ENCODE results near the gene IL2RA. TPM values are rescaled to one million over a fixed set of nuclear protein-coding genes. Genes with fewer than 3 reads are reported as not detected.

Gene IL2RA
- total and polyA plus RNA-seq, 2 donors (not counting 3 experiments of a cell fraction or from before 2014, with no cell fraction given): not detected

DNA sequence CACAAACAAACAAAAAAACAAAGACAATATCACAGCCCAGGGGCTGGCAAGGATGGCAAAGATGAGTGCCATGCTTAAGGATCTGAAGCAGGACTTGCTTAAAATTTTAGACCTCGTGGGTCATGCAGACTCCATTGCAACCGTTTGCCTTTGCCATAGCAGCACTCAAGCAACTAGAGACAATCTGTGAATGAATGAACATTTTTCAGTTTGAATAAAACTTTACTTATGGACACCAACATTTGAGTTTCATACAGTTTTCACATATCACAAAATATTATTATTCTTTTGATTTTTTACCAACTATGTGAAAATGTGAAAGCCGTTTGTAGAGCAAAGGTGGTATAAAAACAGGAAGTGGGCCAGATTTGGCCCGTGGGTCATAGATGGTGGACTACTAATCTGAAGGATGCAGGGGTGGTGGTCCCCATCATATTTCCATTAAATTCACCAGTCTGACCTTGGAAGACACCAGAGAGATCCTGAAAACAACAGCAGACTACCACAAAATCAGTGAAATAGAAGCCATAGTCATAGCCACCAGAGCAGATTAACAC lies 18.3 kb upstream of the IL2RA start:
- no TSS peak for BruUV-seq (replicated peaks)

DNA sequence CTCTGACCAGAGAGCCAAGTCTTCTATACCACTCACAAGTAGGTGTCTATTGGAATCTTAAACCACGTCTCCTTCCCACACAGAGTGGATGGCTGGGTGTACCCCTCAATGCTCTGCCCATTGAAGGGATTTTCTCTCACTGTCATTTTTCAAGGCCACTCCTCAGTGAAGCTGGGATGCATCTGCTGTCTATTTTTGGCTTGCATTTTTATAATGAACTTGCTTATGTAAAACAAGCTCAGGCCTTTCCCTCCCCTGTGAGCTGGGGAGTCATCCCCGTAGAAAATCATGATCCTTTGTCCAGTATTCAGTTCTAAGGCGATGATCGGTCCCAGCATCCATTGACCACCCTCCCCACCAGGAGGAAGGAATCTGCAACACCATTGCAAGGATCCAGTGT lies 16.9 kb upstream of the IL2RA start:
- FAIRE-seq (no peak), DNase-seq (ENCODE audit: low read depth, low spot score) (no peak)
- dilution Hi-C loops (cut with MboI; ENCODE audit: extremely low pct_ligation_motif_present, low sequenced_read_pairs) (loop anchor here (25.0 kb wide), 1 partner anchor 117 kb away; no protein-coding TSS in a partner anchor), intact Hi-C loops (cut with micrococcal nuclease) (no loop called here)
- H3K9ac ChIP-seq (replicated peaks; ENCODE audit: extremely low read depth, insufficient read depth, low read length): no peak overlapping the region
- no peaks in the 10 kb centered on the region for H3K36me3 ChIP-seq (ENCODE audit: control insufficient read depth in 2 of 2, extremely low read depth in 1 of 2, insufficient read depth in 2 of 2, low read length in 2 of 2)
- no peaks in the 10 kb centered on the region for H3K79me2 ChIP-seq (ENCODE audit: control insufficient read depth, insufficient read depth, low read length)
- H3K4me3 ChIP-seq (replicated peaks in 1 of 3; ENCODE audit: insufficient read depth in 1 of 3, low read depth in 1 of 3, low read length in 3 of 3): no peak overlapping the region
- TF ChIP-seq EZH2 (IDR thresholded peaks at IDR 0.05; ENCODE audit: borderline replicate concordance, low read depth, low read length, severe bottlenecking): no peak
- no peak for TF ChIP-seq JUN (IDR thresholded peaks at IDR 0.05; ENCODE audit: borderline replicate concordance, insufficient read depth, insufficient read length, low read depth)
- no peak for TF ChIP-seq GATA2 (IDR thresholded peaks at IDR 0.05; ENCODE audit: insufficient read depth, insufficient read length, low read depth, low read length)
- TF ChIP-seq MYC (IDR thresholded peaks at IDR 0.05; ENCODE audit: low read depth, low read length): no peak
- no peak for TF ChIP-seq POLR2A (IDR thresholded peaks at IDR 0.05; ENCODE audit: low read depth, low read length)
- TF ChIP-seq POLR2AphosphoS5 (IDR thresholded peaks at IDR 0.05; ENCODE audit: insufficient read depth, low read depth, low read length): no peak
- TF ChIP-seq CTCF (IDR thresholded peaks at IDR 0.05; ENCODE audit: extremely low read depth in 1 of 2, insufficient read depth in 1 of 2, low read depth in 1 of 2, low read length in 2 of 2): no peak
- TF ChIP-seq, protein P1, sequence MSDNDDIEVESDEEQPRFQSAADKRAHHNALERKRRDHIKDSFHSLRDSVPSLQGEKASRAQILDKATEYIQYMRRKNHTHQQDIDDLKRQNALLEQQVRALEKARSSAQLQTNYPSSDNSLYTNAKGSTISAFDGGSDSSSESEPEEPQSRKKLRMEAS (IDR thresholded peaks at IDR 0.05; ENCODE audit: insufficient read depth, insufficient read length): no peak
- no peak for TF ChIP-seq FOS (IDR thresholded peaks at IDR 0.05; ENCODE audit: borderline replicate concordance, insufficient read depth, low read length)
- H2AFZ ChIP-seq (ENCODE audit: low read depth, low read length): no peak overlapping the region
- H3K4me2 ChIP-seq (ENCODE audit: insufficient read depth, low read length): no peak overlapping the region
- ChIA-PET CTCF (no interaction called here), POLR2A (no interaction called here)
- peaks cover 11% of the 10 kb centered on the region for H3K4me1 ChIP-seq (ENCODE audit: control insufficient read depth, extremely low read depth, insufficient read depth, low read length)
- H3K27me3 ChIP-seq (ENCODE audit: control insufficient read depth in 2 of 2, insufficient read depth in 2 of 2, low read length in 2 of 2): peaks cover 0 to 7% of the 10 kb centered on the region in 2 experiments
- no peaks in the 10 kb centered on the region for H4K20me1 ChIP-seq (replicated peaks; ENCODE audit: control insufficient read depth, extremely low read depth, insufficient read depth, low read length)
- no peaks in the 10 kb centered on the region for H3K9me3 ChIP-seq (replicated peaks; ENCODE audit: control insufficient read depth, insufficient read depth, low read length)
- H3K27ac ChIP-seq (ENCODE audit: insufficient read depth, low read depth, low read length): no peak overlapping the region
- BruUV-seq (replicated peaks): no TSS peak
- H3K9me1 ChIP-seq (replicated peaks; ENCODE audit: control insufficient read depth, extremely low read depth, insufficient read depth, low read length): no peaks in the 10 kb centered on the region

More for the DNA sequence above, 18.3 kb upstream of the IL2RA start:
- Histone ChIP-seq H3K79me2 (ENCODE audit: control insufficient read depth, insufficient read depth, low read length) (no peaks in the 10 kb centered on the region), H3K9ac (replicated peaks; ENCODE audit: extremely low read depth, insufficient read depth, low read length) (no peak overlapping the region), H3K4me1 (ENCODE audit: control insufficient read depth, extremely low read depth, insufficient read depth, low read length) (peaks cover 11% of the 10 kb centered on the region), H3K4me2 (ENCODE audit: insufficient read depth, low read length) (no peak overlapping the region), H4K20me1 (replicated peaks; ENCODE audit: control insufficient read depth, extremely low read depth, insufficient read depth, low read length) (no peaks in the 10 kb centered on the region), H3K27me3 (ENCODE audit: control insufficient read depth in 2 of 2, insufficient read depth in 2 of 2, low read length in 2 of 2) (peaks cover 0 to 3% of the 10 kb centered on the region in 2 experiments), H3K9me1 (replicated peaks; ENCODE audit: control insufficient read depth, extremely low read depth, insufficient read depth, low read length) (no peaks in the 10 kb centered on the region), H3K4me3 (replicated peaks in 1 of 3; ENCODE audit: insufficient read depth in 1 of 3, low read depth in 1 of 3, low read length in 3 of 3) (no peak overlapping the region), H3K27ac (ENCODE audit: insufficient read depth, low read depth, low read length) (no peak overlapping the region), H2AFZ (ENCODE audit: low read depth, low read length) (no peak overlapping the region), H3K9me3 (replicated peaks; ENCODE audit: control insufficient read depth, insufficient read depth, low read length) (no peaks in the 10 kb centered on the region), H3K36me3 (ENCODE audit: control insufficient read depth in 2 of 2, extremely low read depth in 1 of 2, insufficient read depth in 2 of 2, low read length in 2 of 2) (no peaks in the 10 kb centered on the region)
- CTCF ChIA-PET: interaction anchor here (0.7 kb wide), 1 partner anchor 394 kb away, joined by 3 read pairs; no protein-coding TSS in a partner anchor
- no peak for FAIRE-seq
- TF ChIP-seq GATA2 (IDR thresholded peaks at IDR 0.05; ENCODE audit: insufficient read depth, insufficient read length, low read depth, low read length): no peak
- TF ChIP-seq, protein P1 (IDR thresholded peaks at IDR 0.05; ENCODE audit: insufficient read depth, insufficient read length): no peak
- DNase-seq (ENCODE audit: low read depth, low spot score): no peak
- intact Hi-C loops (cut with micrococcal nuclease) (loop anchor here (10.0 kb wide), 2 partner anchors 106 to 644 kb away; partner anchors contain the start of gene IL15RA), dilution Hi-C loops (cut with MboI; ENCODE audit: extremely low pct_ligation_motif_present, low sequenced_read_pairs) (loop anchor here (25.0 kb wide), 1 partner anchor 118 kb away; no protein-coding TSS in a partner anchor)
- POLR2A ChIA-PET: no interaction called here

Data from endothelial cell of umbilical vein (primary cell).